HG03045 (cell line): Measurements from ENCODE around the gene BTG2.
"Not testable (repeated sequence)": the region's sequence is repeated elsewhere in the genome, so short reads cannot be mapped to it uniquely, and the experiment has no call there.

Source experiments
- ATAC-seq: cut with Tn5 transposase; IDR thresholded peaks from one replicate; pipeline ENCODE4 v1.9.1; 2021; ENCODE audit warnings: mild to moderate bottlenecking, moderate library complexity; ENCODE audit not compliant: unreplicated experiment

The BTG2 gene

DNA sequence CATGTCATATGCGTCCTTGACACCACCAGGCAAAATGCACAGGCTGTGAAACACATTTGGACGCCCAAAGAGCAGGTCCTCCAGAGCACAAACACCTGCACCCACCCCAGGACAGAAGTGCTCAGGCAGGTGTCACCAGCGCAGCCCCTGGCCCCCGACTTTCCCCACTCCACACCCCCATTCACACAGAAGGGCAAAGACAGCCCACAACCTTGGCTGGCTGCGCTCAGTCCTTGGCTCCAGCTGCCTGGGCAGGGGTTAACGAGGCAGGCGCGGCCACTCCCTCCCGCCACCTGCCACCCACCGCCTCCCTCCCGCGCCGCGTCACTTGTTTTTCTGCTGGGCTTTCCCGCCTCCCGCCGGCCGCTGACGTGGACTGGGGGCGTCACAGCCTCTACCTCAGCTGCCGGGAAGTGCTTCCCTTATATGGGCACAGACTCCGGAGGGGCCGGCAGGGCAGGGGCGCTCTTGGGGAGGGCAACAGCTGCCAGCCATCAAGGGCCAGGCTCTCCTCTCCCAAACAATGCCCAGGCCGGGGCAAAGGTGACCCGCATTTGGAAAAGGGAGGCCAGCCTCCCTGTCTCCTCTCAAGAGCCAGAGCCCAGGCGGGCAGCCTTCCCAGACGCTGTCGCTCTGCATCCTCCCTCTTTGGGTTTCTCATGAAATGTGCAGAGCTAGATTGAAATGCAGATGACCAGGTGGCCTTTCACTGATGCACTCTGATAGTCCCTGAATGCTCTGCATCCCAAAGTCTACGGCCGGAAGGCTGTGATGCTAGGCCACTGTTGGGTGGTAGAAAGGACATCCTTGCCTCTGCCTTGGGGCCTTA, 14.8 kb upstream of the BTG2 start:
- ATAC-seq: peak; percentile 51

DNA sequence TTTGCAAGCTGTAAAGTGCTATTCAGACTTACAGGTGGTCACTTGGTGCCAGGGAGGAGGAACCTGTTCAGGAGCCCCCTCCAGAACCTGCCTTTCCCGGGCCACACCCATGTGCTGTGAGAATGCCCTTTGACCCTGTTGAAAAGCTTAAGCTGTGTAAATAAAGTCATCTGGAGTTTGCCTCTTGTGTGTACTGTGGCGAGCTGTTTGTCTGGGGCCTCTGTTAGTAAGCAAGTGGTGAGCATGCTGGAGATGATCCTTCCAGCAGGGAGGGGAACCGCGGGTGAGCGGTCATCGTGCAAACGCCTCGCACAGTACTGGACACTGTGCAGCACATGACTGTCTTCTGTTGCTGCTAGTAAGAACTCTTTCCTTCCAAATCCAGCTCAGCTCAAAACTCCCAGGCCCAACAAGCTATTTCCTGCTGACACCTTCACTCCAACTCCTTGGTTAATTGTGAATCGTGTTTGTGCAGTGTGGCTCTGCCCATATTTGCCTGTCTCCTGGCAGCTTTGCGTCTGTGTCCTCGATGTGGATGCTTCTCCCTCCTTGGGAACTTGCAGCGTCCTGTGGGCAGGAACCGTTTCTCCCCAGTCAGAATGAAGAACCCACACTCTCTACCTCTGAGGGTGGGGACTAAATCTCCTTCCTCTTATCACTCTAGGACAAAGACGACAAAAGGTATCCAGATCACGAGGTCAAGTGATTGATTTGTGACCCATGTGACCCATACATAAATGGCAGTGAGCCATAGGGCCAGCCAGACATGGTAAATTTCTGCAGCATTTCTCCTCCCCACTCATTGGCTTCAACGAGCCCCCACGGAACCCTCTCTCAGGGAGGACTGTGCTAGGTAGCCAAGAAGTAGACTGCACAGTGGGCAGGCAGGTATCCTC, 13.9 kb upstream of the BTG2 start:
- ATAC-seq: no peak

DNA sequence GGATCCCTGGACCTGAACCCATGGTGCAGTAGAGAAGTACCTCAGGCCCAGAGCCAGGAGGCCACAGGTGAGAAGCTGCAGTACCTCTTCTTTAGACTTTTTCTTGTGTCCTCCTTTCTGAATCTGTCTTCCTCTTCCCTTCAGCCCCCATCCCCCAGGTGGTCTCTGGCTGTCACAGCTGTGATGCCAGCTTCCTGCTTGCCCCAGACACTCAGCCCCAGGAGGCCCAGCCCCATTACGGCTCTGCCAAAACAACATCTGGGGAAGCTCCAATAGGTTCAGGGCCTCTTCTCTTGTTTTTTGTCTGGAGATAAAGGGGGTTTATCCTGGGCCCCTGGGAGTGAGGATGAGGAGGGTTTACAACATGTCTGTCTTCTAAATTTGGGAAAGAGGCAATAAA, 9.5 kb upstream of the BTG2 start:
- no peak for ATAC-seq

DNA sequence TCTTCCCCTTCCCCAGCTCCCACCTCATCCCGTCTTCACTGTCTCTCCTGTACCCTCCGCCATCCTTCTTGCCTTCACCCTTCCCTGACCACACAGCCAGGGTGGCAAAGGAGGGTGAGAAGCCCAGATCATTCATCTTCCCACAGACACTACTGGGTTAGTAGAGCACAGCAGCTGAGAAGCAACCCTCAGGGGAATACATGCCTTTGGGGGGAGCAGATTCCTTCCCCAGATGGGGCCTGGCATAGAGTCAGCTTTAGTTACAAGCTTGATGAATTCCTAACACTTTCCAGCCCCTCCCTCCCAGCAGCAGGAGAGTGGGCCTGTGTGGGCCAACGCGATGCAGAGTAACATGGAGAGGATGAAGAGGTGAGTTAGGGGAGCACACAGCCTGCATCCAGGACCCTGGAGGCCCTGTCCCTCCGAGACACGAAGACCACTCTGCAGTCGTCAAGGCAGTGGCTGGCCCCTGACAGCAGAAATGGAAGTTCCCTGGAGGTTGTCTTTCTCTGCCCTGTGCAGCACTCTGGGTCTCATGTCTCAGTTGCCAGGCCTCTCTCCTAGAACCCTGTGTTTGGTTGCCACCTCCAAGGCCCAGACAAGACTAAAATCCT, 8.8 kb upstream of the BTG2 start:
- ATAC-seq: no peak

DNA sequence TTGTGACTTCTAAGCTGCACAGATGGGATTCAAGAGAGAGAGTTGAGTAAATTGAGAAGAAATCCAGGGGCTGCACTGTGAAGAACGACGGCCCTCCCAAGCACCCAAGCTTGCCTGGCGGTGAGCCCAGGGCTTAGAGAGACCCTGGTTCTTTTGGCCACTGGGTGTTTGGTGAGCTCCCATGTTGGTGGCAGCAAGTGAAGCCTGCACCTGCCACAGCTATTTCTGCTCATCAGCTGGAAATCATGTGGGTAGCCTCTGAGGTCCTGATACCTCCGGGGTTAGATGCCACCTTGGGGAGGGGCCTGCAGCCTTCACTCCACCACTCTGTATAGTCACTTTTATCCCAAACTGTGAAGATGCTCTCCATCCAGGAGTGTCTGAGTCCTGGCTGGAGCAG, 6.2 kb upstream of the BTG2 start:
- ATAC-seq: peak; percentile 45

DNA sequence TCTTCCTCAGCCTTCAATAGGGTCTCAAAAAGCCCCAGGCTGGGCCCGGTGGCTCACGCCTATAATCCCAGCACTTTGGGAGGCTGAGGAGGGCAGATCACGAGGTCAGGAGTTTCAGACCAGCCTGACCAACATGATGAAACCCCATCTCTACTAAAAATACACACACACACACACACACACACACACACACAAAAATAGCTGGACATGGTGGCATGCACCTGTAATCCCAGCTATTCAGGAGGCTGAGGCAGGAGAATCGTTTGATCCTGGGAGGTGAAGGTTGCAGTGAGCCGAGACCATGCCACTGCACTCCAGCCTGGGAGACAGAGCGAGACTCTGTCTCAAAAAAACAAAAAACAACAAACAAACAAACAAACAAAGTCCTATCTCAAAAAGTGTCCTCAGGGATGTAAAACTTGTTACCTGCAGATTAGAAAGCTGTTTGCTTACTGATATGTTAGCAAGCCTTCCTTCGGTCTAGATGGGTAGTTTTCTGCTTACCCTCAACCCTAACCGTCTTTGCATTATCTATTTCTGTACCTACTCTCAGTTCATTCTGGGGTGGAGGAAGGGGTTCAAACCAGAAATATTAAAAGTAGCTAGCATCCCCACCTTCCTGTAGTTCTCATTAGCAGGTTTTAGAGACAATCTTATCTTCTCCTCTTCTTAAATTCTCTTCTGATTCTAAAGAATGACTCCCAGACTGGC, 5.4 kb upstream of the BTG2 start:
- not testable (repeated sequence) for ATAC-seq

DNA sequence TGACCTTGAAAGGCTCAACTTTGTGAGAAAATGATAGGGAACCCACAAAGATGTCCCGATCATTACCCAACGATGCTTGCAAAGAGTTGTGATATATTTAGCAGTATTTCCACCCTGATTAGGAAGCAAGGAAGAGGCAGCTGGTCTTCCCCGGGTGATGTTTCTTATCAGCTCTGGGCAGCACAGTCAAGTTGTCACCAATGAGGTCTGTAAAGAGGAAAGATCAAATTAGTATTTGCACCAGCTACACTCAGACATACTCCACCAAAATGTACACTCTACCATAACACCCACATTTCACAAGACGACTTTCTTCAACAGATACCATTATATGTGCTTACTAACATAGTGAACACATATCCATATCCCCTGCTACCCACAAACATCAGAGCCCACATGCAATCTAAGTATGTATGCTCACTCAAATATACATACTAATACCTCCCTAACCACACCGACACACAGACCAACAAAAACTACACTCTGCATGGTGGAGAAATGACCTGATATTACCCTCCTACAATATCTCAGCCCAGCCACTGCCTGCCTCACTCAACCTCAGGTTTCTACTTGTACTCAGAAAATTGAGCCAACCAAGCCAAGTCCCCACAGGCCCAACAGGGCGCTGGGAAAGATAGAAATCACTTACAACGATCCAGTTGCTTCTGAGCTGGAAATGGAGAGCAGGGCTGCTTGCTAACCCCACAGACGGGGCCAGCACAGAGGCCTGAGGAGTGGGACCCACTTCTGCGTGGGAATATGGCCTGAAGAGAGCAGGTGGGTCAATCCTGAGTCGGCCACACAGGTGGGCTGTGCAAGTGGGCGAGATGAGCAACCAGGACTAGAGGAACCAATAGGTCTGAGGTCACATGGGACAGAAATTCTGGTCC, 4.6 kb upstream of the BTG2 start:
- no peak for ATAC-seq

DNA sequence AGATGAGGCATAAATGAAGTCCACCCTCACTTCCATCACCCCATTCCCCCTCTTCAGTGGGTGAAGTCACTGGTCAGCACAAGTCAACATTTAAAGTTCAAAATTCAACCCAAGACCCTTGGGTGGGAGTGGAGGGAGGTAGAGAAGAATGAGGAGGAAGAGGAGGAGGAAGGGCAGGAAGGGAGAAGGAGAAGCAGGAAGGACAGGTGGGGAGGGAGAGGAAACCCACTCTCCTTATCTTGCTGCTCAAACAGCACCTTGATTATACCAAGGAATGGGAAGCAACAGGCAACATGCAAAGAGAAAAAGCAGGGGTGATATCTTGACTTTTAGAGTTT, 4.0 kb upstream of the BTG2 start:
- ATAC-seq: no peak

DNA sequence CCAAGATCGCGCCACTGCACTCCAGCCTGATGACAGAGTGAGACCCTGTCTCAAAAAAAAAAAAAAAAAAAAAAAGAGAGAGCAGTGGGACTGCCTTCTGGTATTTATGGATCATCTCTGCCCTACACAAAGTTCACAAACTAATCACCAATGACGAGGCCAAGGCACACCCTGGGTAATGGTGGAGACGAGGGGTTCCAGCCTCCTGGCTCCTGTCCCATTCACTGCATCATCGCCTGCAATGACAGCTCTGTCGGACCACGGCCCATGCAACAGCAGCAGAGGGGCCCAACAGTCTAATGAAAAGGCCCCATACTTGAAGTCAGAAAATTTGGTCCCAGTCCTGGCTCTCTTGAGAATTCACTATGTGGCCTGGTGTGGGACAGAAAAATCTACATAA, 2.9 kb upstream of the BTG2 start:
- ATAC-seq: no peak

DNA sequence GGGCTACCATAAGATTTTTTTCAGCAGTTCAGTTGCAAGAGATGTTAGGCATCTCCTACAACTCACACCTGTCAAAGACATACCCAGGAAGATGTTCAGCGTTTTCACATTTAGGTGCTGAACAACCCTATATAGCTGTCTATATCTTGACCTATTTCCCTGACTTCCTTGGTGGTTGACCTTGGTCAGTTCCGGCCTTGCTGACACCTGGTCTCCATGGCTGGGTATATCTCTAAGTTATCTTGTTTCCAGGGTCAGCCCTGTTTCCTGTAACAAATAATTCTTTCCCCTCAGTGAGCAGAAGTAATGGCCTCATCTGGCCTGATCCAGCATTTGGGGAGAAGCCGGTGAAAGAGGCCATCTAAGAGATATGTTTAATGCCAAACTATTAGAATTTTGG, 2.4 kb upstream of the BTG2 start:
- no peak for ATAC-seq

DNA sequence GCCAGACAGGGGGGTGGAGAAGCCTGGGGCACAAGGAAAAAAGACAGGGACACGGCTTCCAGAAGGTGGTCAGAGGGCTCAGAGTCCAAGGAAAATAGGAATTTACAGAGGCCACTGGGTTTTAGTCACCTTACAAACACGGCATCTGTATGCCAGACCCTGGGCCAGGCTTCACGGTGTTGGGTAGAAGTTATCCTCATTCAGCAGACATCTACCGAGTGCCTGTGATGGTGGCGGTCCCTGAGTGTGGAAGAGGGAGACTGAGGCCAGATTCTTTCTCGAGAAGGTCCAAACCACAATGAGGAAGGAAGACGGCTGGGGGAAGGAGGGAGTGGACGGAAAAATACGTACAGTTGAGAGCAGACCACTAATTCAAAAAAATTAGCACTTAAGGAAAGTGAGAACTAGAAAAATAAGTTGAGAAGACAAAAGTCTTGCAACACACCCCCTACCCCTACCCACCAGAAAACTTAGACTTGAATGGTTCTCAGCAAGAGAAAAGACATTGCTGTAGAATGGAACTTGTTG, 864 bp upstream of the BTG2 start:
- ATAC-seq: no peak

DNA sequence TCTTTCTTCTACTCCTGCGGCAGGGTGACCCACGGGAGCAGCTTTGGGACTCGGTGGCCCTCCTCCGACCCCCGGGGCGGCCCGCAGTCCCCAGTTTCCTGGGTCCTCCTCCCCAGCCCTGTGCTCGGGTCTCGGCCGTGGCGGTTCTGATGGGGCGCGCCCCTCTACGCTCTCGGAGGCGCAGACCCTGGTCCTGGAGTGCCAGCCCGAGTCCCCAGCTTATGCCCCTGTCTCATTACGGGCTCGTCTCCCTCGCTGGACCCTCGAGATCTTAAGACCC, 430 bp downstream of the BTG2 start:
- ATAC-seq: peak; percentile 2

DNA sequence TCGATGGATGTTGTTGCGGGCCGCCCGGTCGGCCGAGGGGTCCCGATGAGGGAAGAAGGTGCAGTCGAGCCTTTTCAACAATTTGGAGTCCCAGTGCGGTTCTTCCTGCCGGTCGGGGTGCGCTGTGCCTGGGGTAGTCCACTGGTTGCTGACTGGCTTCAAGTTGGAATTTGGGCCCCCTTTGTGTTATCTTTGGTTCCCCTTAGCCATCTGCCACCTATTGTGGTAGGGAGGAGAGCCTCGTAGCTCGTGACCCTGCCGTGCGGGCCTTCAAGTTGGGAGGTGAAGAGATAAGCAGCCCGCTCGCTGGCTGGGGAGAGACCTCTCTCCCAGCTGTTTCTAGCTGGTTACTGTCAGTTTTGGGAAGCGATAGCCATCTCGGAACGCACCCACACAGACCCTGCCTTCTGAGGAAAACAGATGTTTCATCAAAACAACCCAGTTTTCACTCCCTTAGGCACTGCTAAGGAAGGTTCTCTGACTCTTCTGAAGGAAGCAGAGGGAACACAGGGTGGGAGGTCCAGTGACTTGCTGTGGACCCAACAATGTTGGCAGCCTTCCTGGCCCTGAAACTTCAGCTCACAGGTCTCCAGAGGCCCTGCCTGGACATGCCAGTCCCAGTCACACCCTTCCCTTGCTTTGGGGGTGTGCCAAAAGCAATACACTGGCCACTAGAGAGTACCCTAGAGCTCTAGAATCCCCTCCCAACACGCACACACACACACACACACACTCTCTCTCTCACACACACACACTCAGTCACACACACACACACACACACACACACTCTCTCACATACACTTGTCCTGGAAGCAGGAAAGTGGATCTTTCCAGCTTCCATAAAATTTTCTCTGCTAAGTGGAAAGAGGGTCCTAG, 1.0 kb downstream of the BTG2 start:
- ATAC-seq: peak; percentile 1

DNA sequence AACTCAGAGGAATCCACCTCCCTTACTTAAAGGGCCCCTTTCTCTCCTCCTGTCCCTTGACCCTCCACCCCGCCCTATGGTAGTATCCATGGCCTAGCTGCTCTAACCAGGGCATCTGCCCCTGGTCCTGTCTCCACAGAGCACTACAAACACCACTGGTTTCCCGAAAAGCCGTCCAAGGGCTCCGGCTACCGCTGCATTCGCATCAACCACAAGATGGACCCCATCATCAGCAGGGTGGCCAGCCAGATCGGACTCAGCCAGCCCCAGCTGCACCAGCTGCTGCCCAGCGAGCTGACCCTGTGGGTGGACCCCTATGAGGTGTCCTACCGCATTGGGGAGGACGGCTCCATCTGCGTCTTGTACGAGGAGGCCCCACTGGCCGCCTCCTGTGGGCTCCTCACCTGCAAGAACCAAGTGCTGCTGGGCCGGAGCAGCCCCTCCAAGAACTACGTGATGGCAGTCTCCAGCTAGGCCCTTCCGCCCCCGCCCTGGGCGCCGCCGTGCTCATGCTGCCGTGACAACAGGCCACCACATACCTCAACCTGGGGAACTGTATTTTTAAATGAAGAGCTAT, 1.7 kb downstream of the BTG2 start:
- no peak for ATAC-seq

DNA sequence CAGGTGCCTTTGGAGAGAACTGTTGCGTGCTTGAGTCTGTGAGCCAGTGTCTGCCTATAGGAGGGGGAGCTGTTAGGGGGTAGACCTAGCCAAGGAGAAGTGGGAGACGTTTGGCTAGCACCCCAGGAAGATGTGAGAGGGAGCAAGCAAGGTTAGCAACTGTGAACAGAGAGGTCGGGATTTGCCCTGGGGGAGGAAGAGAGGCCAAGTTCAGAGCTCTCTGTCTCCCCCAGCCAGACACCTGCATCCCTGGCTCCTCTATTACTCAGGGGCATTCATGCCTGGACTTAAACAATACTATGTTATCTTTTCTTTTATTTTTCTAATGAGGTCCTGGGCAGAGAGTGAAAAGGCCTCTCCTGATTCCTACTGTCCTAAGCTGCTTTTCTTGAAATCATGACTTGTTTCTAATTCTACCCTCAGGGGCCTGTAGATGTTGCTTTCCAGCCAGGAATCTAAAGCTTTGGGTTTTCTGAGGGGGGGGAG, 2.4 kb downstream of the BTG2 start:
- no peak for ATAC-seq

DNA sequence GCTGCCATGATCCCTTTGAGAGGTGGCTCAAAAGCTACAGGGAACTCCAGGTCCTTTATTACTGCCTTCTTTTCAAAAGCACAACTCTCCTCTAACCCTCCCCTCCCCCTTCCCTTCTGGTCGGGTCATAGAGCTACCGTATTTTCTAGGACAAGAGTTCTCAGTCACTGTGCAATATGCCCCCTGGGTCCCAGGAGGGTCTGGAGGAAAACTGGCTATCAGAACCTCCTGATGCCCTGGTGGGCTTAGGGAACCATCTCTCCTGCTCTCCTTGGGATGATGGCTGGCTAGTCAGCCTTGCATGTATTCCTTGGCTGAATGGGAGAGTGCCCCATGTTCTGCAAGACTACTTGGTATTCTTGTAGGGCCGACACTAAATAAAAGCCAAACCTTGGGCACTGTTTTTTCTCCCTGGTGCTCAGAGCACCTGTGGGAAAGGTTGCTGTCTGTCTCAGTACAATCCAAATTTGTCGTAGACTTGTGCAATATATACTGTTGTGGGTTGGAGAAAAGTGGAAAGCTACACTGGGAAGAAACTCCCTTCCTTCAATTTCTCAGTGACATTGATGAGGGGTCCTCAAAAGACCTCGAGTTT, 3.1 kb downstream of the BTG2 start:
- ATAC-seq: no peak

DNA sequence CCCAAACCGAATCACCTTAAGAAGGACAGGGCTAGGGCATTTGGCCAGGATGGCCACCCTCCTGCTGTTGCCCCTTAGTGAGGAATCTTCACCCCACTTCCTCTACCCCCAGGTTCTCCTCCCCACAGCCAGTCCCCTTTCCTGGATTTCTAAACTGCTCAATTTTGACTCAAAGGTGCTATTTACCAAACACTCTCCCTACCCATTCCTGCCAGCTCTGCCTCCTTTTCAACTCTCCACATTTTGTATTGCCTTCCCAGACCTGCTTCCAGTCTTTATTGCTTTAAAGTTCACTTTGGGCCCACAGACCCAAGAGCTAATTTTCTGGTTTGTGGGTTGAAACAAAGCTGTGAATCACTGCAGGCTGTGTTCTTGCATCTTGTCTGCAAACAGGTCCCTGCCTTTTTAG, 3.6 kb downstream of the BTG2 start:
- no peak for ATAC-seq
